Caki2 (cell line): ENCODE data around the gene LMBRD1. TPM values are rescaled to one million over a fixed set of nuclear protein-coding genes. Genes with fewer than 3 reads are reported as not detected.

Source experiments
- DNase-seq: peaks from one replicate; pipeline ENCODE4 v3.0.0-alpha.2; 2015; ENCODE audit warnings: low read depth
- in situ Hi-C: cut with HindIII; loops from 2 replicates; pipeline ENCODE4 v1.10.0; 2016; ENCODE audit warnings: low sequenced_read_pairs, low pct_unique_long_range_greater_than_20kb, mixed read lengths
- total RNA-seq: library from RNA; depleted of rRNA; stranded (reverse); fragments of >200 nt; shearing (Covaris generic); gene quantifications from 2 replicates; pipeline ENCODE4 v1.2.3, GENCODE V29; 2014; ENCODE audit warnings: low replicate concordance

Gene LMBRD1
- total RNA-seq, 1 experiment from 2014 or later: 24.1 TPM

GRCh38 chr6:69771158-69771906 lies 25.5 kb downstream of the LMBRD1 start:
- in situ Hi-C loops: no loop called here
- DNase-seq: no peak

DNA sequence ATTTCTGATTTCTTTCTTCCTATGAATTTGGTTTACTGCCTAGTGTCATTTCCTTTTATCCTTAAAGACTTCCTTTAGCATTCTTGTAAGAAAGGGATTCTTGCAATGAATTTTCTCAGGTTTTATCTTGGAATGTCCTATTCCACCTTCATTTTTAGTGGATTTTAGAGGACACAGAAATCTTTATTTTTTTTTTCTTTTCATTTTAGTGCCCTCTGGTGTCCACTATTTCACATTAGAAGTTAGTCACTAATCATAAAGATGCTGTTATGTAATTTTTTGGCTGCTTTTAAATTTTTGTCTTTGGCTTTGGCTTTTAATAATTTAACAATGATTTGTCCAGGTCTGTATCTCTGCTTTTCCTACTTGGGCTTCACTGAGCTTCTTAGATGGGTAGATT lies 28.1 kb downstream of the LMBRD1 start:
- in situ Hi-C loops: no loop called here
- DNase-seq: no peak

DNA sequence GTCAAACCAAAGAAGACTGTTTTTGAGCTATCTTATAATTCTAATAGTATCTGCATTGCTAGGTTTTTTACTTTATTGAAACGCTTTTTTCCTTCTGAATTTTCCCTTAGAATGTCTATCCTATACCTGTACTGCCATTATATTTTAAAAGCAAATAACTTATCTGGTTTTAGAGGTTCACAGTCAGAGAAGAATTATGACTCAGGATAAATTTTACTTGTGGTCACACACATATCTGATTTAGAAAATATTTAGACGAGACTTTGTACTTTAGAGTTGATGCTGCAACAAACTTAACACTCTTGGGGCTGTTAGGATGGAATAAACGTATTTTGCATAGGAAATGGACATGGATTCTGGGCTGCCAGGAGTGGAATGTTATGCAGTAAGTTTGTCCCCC lies 33.0 kb downstream of the LMBRD1 start:
- no peak for DNase-seq
- in situ Hi-C loops: no loop called here

GRCh38 chr6:69761853-69762252 lies 35.0 kb downstream of the LMBRD1 start:
- in situ Hi-C loops: no loop called here
- no peak for DNase-seq

- DNase-seq: no peak
- in situ Hi-C loops: no loop called here
Observed at GRCh38 chr6:69758214-69758613, 38.6 kb downstream of the LMBRD1 start.

- in situ Hi-C loops: no loop called here
- DNase-seq: no peak
Observed at GRCh38 chr6:69756907-69757306, 39.9 kb downstream of the LMBRD1 start.

GRCh38 chr6:69756366-69756765 lies 40.4 kb downstream of the LMBRD1 start:
- DNase-seq: no peak
- in situ Hi-C loops: no loop called here

GRCh38 chr6:69735027-69735426 lies 61.8 kb downstream of the LMBRD1 start:
- in situ Hi-C loops: no loop called here
- no peak for DNase-seq

GRCh38 chr6:69732640-69733039 lies 64.2 kb downstream of the LMBRD1 start:
- in situ Hi-C loops: no loop called here
- no peak for DNase-seq

- in situ Hi-C loops: no loop called here
- DNase-seq: no peak
Observed at GRCh38 chr6:69732045-69732444, 64.8 kb downstream of the LMBRD1 start.

DNA sequence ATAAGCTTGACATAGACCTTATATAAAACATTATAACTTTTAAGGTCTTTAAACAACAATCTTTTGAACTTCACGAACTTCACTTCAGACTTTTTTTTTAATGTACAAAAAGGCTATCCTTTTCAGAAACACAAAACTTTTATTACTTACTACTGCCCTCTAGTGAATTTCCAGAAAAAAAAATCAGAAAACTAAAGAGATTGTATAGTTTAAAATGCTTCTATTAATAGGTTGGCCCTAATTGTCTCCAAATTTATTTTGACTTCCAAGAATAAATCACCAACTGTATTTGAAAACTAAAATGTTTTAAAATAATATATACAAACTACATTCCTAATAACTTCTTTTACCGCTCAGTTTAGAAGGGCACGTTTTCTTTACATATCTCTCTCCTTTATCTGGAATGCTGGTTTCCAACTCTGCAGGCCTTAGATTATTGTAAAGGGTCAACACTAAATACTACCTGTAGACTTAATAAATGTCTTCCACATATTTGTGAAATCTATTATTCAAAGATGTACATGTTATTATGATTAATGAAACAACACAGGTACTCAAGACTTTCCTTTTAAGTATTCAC lies 66.8 kb downstream of the LMBRD1 start:
- in situ Hi-C loops: no loop called here

GRCh38 chr6:69722683-69723082 lies 74.1 kb downstream of the LMBRD1 start:
- in situ Hi-C loops: no loop called here
- DNase-seq: no peak

More for the DNA sequence above, 66.8 kb downstream of the LMBRD1 start:
- DNase-seq: no peak

DNA sequence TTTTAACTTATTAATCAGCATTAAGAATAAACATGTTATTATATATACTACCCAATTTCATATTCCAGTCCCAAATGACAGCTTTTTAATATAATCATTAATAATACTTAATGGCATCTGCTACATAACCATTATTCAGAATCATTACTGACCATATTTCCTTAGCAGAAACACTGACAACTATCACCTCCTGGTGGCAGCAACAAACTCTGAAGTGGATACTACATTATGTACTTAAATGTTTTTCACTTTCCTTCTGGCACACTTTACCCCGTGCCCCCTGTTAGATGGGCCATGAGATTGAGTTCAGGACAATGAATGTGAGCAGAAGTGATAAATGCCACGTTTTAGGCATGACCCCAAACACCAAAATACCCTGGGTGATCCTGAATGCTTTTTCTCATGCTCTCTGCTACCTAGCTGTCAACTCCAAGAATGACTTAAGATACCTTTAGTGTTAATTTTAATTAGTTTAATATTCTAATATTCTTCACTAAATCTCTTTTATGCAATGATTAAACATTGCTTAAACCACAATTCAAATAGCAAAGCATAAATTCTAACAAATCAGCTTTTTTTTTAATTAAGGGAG lies 77.1 kb downstream of the LMBRD1 start:
- in situ Hi-C loops: no loop called here

DNA sequence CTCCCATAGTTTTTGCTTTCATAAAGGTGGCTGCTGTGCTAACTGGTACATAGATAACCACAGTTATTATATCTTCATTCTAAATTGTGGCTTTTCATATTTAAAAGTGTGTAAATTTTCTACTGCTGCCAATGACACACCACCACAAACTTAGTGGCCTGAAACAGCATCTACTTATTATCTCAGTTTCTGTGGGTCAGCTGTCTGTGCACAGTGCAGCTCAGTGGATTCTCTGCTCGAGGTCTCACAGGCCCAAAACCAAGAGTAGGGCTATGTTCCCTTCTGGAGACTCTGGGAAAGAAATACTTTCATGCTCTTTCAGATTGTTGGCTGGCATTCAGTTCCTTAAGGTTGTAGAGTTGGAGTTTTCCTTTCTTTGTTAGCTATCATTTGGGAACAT lies 90.1 kb downstream of the LMBRD1 start:
- in situ Hi-C loops: no loop called here
- no peak for DNase-seq

More for the DNA sequence above, 77.1 kb downstream of the LMBRD1 start:
- no peak for DNase-seq

GRCh38 chr6:69705954-69706353 lies 90.9 kb downstream of the LMBRD1 start:
- DNase-seq: no peak
- in situ Hi-C loops: no loop called here

DNA sequence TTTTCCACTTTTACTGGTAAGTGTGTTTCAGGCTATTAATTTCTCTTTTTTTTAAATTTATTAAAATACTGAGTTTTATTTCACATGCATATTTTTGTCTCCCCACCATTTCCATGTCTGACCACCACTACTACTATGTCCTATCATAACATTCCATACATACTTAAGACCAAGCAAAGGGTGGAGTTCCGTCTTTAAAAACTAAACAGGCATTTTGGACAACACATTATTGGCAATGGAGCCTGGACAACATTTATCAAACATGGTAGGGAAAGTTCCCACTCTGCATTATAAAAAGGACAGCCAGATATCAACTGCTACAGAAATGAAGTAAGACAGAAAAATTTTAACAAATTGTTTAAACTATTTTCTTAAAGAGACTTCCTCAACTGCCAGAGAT lies 91.9 kb downstream of the LMBRD1 start:
- in situ Hi-C loops: no loop called here
- DNase-seq: no peak

DNA sequence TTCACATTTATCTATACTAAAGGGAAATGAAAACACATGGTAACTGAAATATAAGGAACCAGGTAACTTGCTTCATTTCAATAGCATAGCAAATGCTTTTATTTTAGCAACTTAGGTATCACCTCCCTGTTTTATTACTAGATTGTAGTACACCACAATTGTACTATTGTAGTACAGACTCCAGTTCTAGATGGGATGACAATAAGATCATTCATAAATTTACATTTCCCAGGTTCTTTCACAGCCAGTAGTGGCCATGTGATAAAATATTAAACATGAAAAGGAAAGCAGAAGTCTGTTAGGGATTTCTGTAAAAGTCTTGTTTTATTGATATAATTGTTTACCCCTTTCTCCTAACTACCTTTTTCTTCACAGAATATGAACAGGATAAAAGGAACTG lies 97.2 kb downstream of the LMBRD1 start:
- in situ Hi-C loops: no loop called here
- DNase-seq: no peak

DNA sequence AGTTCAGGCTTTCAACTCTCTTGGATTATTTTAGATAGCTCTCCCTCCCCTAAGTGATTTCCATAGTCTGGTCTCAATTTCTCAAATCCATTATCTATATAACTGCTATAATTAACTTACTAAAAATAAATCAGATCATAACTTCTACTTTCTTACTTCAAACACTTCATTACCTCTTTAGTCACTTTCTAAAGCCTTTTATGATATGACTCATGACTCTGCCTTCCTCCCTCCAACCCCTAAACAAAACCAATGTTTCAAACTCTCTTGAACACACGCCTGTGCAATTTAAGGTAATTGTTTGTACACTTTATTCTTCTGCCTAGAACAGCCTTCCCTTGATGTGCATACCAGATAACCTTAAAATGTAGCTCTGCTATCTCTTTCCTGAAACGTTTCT lies 100.5 kb downstream of the LMBRD1 start:
- no peak for DNase-seq
- in situ Hi-C loops: no loop called here

- in situ Hi-C loops: no loop called here
- DNase-seq: no peak
Observed at GRCh38 chr6:69693762-69694161, 103.0 kb downstream of the LMBRD1 start.

DNA sequence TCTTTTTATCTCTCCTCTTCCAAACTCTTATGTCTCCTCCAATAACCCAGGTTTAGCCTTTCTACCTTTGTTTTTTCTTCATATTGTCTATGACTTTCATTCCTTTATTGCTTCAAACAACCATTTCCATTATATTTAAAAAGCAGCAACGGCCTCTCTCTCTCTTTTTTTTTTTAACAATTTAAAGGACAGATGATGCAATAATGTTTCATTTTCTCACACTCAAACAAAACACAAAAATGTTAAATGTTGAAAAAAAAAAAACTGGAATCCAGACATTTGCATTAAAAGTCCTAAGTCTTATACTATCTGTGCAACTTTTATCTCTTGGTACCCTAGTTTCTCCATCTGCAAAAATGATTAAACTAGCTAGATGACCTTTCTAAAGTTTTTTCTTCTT lies 105.8 kb downstream of the LMBRD1 start:
- in situ Hi-C loops: no loop called here
- no peak for DNase-seq
